ENCODE results near the gene SLC47A1. TPM values are rescaled to one million over a fixed set of nuclear protein-coding genes. Genes with fewer than 3 reads are reported as not detected.

SLC47A1 gene
- total RNA-seq, 2 donors from 2014 or later: 2.2 to 4.9 TPM

DNA sequence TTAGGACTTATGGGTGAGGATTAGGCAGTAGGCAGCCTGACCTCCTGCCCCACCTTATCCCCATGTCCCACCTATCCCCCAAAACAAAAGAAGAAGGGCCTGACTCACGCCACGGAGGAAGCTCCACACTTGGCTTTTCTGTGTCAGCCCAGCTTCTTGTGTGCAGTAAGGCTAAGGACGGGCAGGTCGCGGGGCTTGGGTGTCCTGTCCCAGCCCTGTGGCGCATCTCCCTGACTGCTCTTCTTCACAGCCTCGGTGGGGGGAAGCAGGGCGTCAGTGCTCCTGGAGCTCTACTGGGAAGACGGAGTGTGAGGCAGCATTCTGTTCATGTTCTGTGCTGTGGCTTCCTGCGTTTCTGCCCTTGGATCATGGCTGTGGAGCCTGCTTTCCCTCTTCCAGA is 80.3 kb downstream of the SLC47A1 start:
- H3K9me3 ChIP-seq: peaks cover 0 to 16% of the 10 kb centered on the region in 2 donors
- H3K27me3 ChIP-seq: no peaks in the 10 kb centered on the region
- H3K4me1 ChIP-seq: no peaks in the 10 kb centered on the region
- DNase-seq (ENCODE audit: low spot score): no peak
- TF ChIP-seq, protein P1, sequence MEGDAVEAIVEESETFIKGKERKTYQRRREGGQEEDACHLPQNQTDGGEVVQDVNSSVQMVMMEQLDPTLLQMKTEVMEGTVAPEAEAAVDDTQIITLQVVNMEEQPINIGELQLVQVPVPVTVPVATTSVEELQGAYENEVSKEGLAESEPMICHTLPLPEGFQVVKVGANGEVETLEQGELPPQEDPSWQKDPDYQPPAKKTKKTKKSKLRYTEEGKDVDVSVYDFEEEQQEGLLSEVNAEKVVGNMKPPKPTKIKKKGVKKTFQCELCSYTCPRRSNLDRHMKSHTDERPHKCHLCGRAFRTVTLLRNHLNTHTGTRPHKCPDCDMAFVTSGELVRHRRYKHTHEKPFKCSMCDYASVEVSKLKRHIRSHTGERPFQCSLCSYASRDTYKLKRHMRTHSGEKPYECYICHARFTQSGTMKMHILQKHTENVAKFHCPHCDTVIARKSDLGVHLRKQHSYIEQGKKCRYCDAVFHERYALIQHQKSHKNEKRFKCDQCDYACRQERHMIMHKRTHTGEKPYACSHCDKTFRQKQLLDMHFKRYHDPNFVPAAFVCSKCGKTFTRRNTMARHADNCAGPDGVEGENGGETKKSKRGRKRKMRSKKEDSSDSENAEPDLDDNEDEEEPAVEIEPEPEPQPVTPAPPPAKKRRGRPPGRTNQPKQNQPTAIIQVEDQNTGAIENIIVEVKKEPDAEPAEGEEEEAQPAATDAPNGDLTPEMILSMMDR (IDR thresholded peaks at IDR 0.05): no peak
- no peak overlapping the region for H3K4me3 ChIP-seq
- H3K36me3 ChIP-seq: no peaks in the 10 kb centered on the region
- no peak overlapping the region for H3K27ac ChIP-seq

DNA sequence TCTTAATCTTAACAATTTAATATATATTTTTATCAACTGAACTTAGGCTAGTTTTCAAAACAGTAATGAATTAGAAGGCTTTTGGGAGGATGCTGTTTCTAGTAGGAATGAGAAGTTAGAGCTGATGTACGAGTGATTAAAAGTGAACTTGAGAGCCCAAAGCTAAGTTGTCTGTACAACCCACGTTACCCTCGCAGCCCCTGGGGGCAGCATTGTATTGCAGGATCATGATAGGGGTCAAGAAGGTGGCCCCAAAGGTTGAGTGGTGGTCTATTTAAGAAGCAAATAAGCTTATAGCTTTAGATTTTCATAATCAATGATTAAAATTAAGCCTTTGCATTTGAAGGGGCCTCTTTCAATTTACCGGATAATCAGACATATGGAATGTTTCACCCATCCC is 81.2 kb downstream of the SLC47A1 start:
- H3K27me3 ChIP-seq: no peaks in the 10 kb centered on the region
- no peaks in the 10 kb centered on the region for H3K4me1 ChIP-seq
- H3K9me3 ChIP-seq: peaks cover 0 to 25% of the 10 kb centered on the region in 2 donors
- no peak overlapping the region for H3K27ac ChIP-seq
- DNase-seq (ENCODE audit: low spot score): no peak
- TF ChIP-seq, protein P1 (IDR thresholded peaks at IDR 0.05): no peak
- H3K4me3 ChIP-seq: no peak overlapping the region
- H3K36me3 ChIP-seq: no peaks in the 10 kb centered on the region

DNA sequence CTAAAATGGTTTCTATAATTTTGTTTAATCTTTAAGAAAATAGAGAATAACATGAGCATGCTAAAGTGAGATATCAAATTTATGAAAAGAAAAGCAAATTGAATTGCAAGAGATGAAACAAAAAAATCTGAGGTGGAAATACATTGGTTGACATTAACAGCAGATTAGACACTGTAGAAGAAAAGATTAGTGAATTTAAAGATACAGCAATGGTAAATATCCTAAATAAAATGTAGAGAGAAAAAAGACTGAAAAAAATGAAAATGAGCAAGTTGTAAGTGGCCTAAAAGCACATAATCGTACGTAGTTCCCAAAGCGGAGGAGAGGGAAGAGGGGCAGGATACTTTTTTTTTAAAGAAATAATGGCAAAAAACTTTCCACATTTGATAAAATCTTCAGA is 84.4 kb downstream of the SLC47A1 start:
- H3K36me3 ChIP-seq: no peaks in the 10 kb centered on the region

DNA sequence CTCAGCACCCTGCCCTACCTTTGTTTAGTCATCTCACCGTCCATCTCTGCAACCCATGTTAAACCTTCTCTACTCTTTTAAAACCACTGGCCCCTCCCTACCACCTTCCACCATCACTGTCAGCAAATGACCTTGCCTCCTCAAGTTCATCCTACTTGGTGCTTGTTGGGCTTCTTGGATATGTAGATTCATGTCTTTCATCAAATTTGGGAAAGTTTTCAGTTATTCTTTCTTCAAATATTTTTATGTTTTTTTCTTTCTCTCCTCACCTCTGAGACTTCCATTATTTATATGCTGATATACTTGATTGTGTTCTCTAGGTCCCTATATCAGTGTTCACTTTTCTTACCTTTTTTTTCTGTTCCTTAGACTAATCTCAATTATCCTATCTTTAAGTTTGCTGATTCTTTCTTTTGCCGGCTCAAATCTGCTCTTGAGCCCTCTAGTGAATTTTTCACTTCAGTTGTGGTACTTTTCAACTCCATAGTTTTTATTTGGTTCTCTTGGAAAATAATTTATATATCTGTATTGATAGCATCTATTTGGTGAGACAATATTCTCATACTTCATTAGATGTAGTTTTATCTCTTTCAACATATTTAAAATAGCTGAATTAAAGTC is 86.2 kb downstream of the SLC47A1 start:
- H3K27ac ChIP-seq: no peak overlapping the region
- no peaks in the 10 kb centered on the region for H3K4me1 ChIP-seq
- H3K36me3 ChIP-seq: no peaks in the 10 kb centered on the region
- TF ChIP-seq, protein P1 (IDR thresholded peaks at IDR 0.05): no peak
- no peaks in the 10 kb centered on the region for H3K27me3 ChIP-seq
- peaks cover 4 to 40% of the 10 kb centered on the region in 2 donors for H3K9me3 ChIP-seq
- no peak for DNase-seq (ENCODE audit: low spot score)
- no peak overlapping the region for H3K4me3 ChIP-seq

More for the DNA sequence above, 84.4 kb downstream of the SLC47A1 start:
- no peak overlapping the region for H3K4me3 ChIP-seq
- no peak for DNase-seq (ENCODE audit: low spot score)
- no peak overlapping the region for H3K27ac ChIP-seq
- TF ChIP-seq, protein P1 (IDR thresholded peaks at IDR 0.05): no peak
- no peaks in the 10 kb centered on the region for H3K4me1 ChIP-seq
- H3K9me3 ChIP-seq: peaks cover 4 to 40% of the 10 kb centered on the region in 2 donors
- H3K27me3 ChIP-seq: no peaks in the 10 kb centered on the region

DNA sequence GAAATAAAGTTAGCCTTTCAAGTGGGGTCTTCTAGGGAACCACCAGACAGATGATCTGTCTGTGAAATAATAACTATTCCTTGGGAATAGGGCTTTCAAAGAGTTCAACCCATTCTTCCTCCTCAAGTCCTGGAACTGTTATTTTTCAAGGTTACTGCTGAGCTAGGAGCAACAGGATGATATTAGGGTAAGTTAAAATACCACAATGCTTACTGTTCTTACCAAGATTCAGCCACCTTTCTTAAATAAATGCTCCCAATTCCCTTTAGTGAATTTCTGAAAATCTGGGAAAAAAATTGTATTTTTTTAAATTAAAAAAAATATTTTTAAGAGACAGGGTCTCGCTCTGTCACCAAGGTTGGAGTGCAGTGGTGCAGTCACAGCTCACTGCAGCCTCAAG is 88.0 kb downstream of the SLC47A1 start:
- no peak for DNase-seq (ENCODE audit: low spot score)
- H3K27me3 ChIP-seq: no peaks in the 10 kb centered on the region
- TF ChIP-seq, protein P1 (IDR thresholded peaks at IDR 0.05): no peak
- H3K4me1 ChIP-seq: no peaks in the 10 kb centered on the region
- H3K36me3 ChIP-seq: no peaks in the 10 kb centered on the region
- H3K27ac ChIP-seq: no peak overlapping the region
- H3K4me3 ChIP-seq: no peak overlapping the region
- peaks cover 4 to 40% of the 10 kb centered on the region in 2 donors for H3K9me3 ChIP-seq

DNA sequence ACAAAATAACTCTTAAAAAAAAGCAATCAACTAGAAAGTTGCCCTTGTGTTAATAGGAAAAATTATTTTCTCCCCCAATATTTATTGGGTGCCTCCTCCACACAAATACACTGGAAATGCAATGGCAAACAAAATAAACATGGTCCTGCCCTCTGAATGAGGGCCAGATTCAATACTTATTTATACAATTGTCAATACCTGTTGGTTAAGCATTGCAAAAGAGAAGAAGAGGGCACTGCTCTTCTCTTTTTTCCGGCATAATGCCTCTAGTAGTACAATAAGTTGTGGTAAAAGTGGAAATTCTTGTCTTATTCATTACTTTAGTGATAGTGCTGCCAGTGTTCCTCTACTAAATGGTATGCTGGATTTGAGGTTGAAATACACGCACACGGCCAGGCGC is 92.4 kb downstream of the SLC47A1 start:
- no peaks in the 10 kb centered on the region for H3K4me1 ChIP-seq
- peaks cover 0 to 3% of the 10 kb centered on the region in 2 donors for H3K9me3 ChIP-seq
- H3K36me3 ChIP-seq: no peaks in the 10 kb centered on the region
- no peak overlapping the region for H3K4me3 ChIP-seq
- DNase-seq (ENCODE audit: low spot score): no peak
- TF ChIP-seq, protein P1 (IDR thresholded peaks at IDR 0.05): no peak
- H3K27me3 ChIP-seq: no peaks in the 10 kb centered on the region
- H3K27ac ChIP-seq: no peak overlapping the region

All from right atrium auricular region (tissue), 2 donors.